Mesenchymal stem cell (in vitro differentiated cells and primary cell): ENCODE data around the gene ARL5C. TPM values are rescaled to one million over a fixed set of nuclear protein-coding genes. Genes with fewer than 3 reads are reported as not detected.
A peak's percentile ranks its signal among the peaks of the same experiment; 100 is the strongest.

ENCODE experiments used
- DNase-seq: peaks from one replicate; pipeline ENCODE4 v3.0.0-alpha.2; 2013
- H2AFZ ChIP-seq: one replicate; pipeline ENCODE4 v1.6.1; 2013; ENCODE audit warnings: low read depth, mild to moderate bottlenecking, control low read depth, inconsistent platforms, low read length, moderate library complexity
- H2AK5ac ChIP-seq: 2 replicates; pipeline ENCODE4 v1.6.1; 2013; ENCODE audit warnings: low read length, moderate library complexity, mild to moderate bottlenecking, inconsistent platforms; ENCODE audit not compliant: severe bottlenecking
- H2BK120ac ChIP-seq: one replicate; pipeline ENCODE4 v1.6.1; 2013; ENCODE audit warnings: low read depth, mild to moderate bottlenecking, inconsistent platforms, low read length, moderate library complexity
- H2BK12ac ChIP-seq, 2 experiments: one replicate each; pipeline ENCODE4 v1.6.1; 2013; ENCODE audit warnings: inconsistent platforms in 2 of 2, low read length in 2 of 2, mild to moderate bottlenecking in 2 of 2, moderate library complexity in 2 of 2, control low read depth in 1 of 2
- H2BK15ac ChIP-seq: one replicate; pipeline ENCODE4 v1.6.1; 2013; ENCODE audit warnings: mild to moderate bottlenecking, low read depth, inconsistent platforms; ENCODE audit not compliant: poor library complexity, severe bottlenecking
- H2BK5ac ChIP-seq: 2 replicates; pipeline ENCODE4 v1.6.1; 2013; ENCODE audit warnings: low read depth, mild to moderate bottlenecking, low read length, control low read depth, inconsistent platforms; ENCODE audit not compliant: poor library complexity, severe bottlenecking
- H3K14ac ChIP-seq, 2 experiments: one replicate each; pipeline ENCODE4 v1.6.1; 2013; ENCODE audit warnings: inconsistent platforms in 2 of 2, low read length in 2 of 2, control low read depth in 1 of 2, mild to moderate bottlenecking in 1 of 2, moderate library complexity in 1 of 2
- H3K18ac ChIP-seq, 2 experiments: one replicate each; pipeline ENCODE4 v1.6.1; 2013; ENCODE audit warnings: inconsistent platforms in 2 of 2, low read length in 2 of 2, control low read depth in 1 of 2, low read depth in 1 of 2, mild to moderate bottlenecking in 1 of 2
- H3K23ac ChIP-seq, 2 experiments: one replicate each; pipeline ENCODE4 v1.6.1; 2013; ENCODE audit warnings: inconsistent platforms in 2 of 2, low read length in 2 of 2, mild to moderate bottlenecking in 2 of 2, moderate library complexity in 2 of 2, control low read depth in 1 of 2
- H3K27ac ChIP-seq: 2 replicates; pipeline ENCODE4 v1.5.1; 2013; ENCODE audit warnings: mild to moderate bottlenecking, moderate library complexity, low read length, control low read depth, inconsistent platforms; ENCODE audit not compliant: poor library complexity, severe bottlenecking
- H3K27me3 ChIP-seq, 2 experiments: 2 replicates each; pipeline versions ENCODE4 v1.6.1 to v1.7.0; 2013; ENCODE audit warnings: low read length in 2 of 2, mild to moderate bottlenecking in 2 of 2, moderate library complexity in 2 of 2, control low read depth in 1 of 2, inconsistent platforms in 1 of 2; ENCODE audit not compliant: control insufficient read depth in 1 of 2, insufficient read depth in 1 of 2
- H3K36me3 ChIP-seq, 2 experiments: 2 replicates each; pipeline versions ENCODE4 v1.6.1 to v1.7.0; 2013; ENCODE audit warnings: low read length in 2 of 2, control low read depth in 1 of 2, inconsistent platforms in 1 of 2, low read depth in 1 of 2, mild to moderate bottlenecking in 1 of 2; ENCODE audit not compliant: insufficient read depth in 2 of 2, control insufficient read depth in 1 of 2
- H3K4ac ChIP-seq, 2 experiments: one replicate each; pipeline ENCODE4 v1.6.1; 2013; ENCODE audit warnings: inconsistent platforms in 2 of 2, low read length in 2 of 2, mild to moderate bottlenecking in 2 of 2, moderate library complexity in 2 of 2, control low read depth in 1 of 2, low read depth in 1 of 2
- H3K4me1 ChIP-seq: 2 replicates; pipeline ENCODE4 v1.6.1; 2013; ENCODE audit warnings: low read depth, low read length, control low read depth; ENCODE audit not compliant: control insufficient read depth, insufficient read depth
- H3K4me2 ChIP-seq: 2 replicates; pipeline ENCODE4 v1.6.1; 2013; ENCODE audit warnings: low read length, mild to moderate bottlenecking, inconsistent platforms; ENCODE audit not compliant: poor library complexity, severe bottlenecking
- H3K4me3 ChIP-seq, 2 experiments: 2 replicates each; pipeline versions ENCODE4 v1.5.1 to v1.7.0; 2013; ENCODE audit warnings: low read length in 2 of 2, mild to moderate bottlenecking in 2 of 2, control low read depth in 1 of 2, low read depth in 1 of 2; ENCODE audit not compliant: insufficient read depth in 1 of 2
- H3K79me1 ChIP-seq: replicated peaks from 2 replicates; pipeline ENCODE4 v1.6.1; 2013; ENCODE audit warnings: mild to moderate bottlenecking, control low read depth, low read length, inconsistent platforms; ENCODE audit not compliant: poor library complexity, severe bottlenecking
- H3K9ac ChIP-seq: 2 replicates; pipeline ENCODE4 v1.7.0; 2013; ENCODE audit warnings: mild to moderate bottlenecking, low read length, moderate library complexity
- H3K9me3 ChIP-seq: 2 replicates; pipeline ENCODE4 v1.7.0; 2013; ENCODE audit warnings: mild to moderate bottlenecking, low read length; ENCODE audit not compliant: control insufficient read depth
- H4K8ac ChIP-seq: one replicate; pipeline ENCODE4 v1.6.1; 2013; ENCODE audit warnings: inconsistent platforms, mild to moderate bottlenecking, low read length, moderate library complexity
- H4K91ac ChIP-seq: one replicate; pipeline ENCODE4 v1.6.1; 2013; ENCODE audit warnings: mild to moderate bottlenecking, low read length, inconsistent platforms
- WGBS: methylation state at CpG from one replicate; pipeline ENCODE4 v1.1.7; 2013; ENCODE audit warnings: mixed read lengths; 5-methylcytosine and 5-hydroxymethylcytosine counted together
- polyA plus RNA-seq, 2 experiments: library from polyadenylated mRNA; stranded (reverse); fragments of 200-250 nt; gene quantifications; one replicate each; pipeline ENCODE4 v1.2.3, GENCODE V29; 2013

The ARL5C gene, protein sequence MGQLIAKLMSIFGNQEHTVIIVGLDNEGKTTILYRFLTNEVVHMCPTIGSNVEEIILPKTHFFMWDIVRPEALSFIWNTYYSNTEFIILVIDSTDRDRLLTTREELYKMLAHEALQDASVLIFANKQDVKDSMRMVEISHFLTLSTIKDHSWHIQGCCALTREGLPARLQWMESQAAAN
- polyA plus RNA-seq (2013, experiment 1 of 2) = not detected
- polyA plus RNA-seq (2013, experiment 2 of 2) = not detected

DNA sequence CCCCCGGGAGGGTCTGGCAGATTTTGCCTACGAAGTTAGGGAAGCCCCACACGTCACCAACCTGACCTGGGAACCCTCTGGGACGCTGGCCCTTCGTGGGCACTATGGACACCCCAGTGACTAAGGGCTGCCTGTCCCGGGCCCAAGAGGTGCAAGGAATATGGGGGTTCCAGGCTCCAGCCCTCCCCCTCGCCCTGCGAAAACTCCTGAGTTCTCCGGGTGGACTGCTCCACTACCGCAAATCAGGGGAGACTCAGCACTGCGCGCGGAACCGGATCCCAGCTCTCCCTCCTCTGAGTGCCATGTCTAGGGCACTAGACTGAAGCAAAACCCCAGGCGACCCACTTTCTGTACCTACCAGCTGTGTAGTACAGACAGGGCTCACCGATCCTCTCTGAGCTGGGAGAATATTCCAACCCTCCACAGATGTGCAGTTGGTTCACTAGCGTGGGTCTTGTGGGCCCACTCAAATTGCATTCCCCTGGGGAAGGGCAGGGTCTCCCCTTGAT, at the start of gene ARL5C:
Gene ARL5C, minus strand, starts transcription at position 321 of the 509 bp plus-strand sequence. CDS start 401 bp downstream, outside the sequence.
- no peak within 1 kb of the TSS for H3K23ac ChIP-seq
- no peak within 1 kb of the TSS for H3K27ac ChIP-seq
- H3K4ac ChIP-seq = no peak within 1 kb of the TSS
- H2AFZ ChIP-seq = no peak within 1 kb of the TSS
- H3K4me1 ChIP-seq = peaks cover 5% of the 10 kb centered on the region
- peak within 1 kb of the TSS; percentile 85 for H3K4me2 ChIP-seq
- H3K9ac ChIP-seq = peak within 1 kb of the TSS; percentile 80
- DNase-seq = no peak
- peak within 1 kb of the TSS; percentile 54 to 77 for H3K4me3 ChIP-seq
- H4K91ac ChIP-seq = no peak within 1 kb of the TSS
- peak within 1 kb of the TSS; percentile 41 for H4K8ac ChIP-seq
- no peak within 1 kb of the TSS for H2BK15ac ChIP-seq
- peak within 1 kb of the TSS in 1 of 2 experiments; percentile 49 for H3K18ac ChIP-seq
- no peaks in the 10 kb centered on the region for H3K36me3 ChIP-seq
- no peak within 1 kb of the TSS for H2AK5ac ChIP-seq
- no peaks in the 10 kb centered on the region for H3K79me1 ChIP-seq
- H2BK5ac ChIP-seq = no peak within 1 kb of the TSS
- peaks cover 28 to 39% of the 10 kb centered on the region in 2 experiments for H3K27me3 ChIP-seq
- H2BK12ac ChIP-seq = no peak within 1 kb of the TSS
- peak within 1 kb of the TSS in 1 of 2 experiments; percentile 72 for H3K14ac ChIP-seq
- WGBS = 50% methylated on average over 17 of the region's 17 CpGs
- H2BK120ac ChIP-seq = no peak within 1 kb of the TSS
- H3K9me3 ChIP-seq = no peaks in the 10 kb centered on the region

DNA sequence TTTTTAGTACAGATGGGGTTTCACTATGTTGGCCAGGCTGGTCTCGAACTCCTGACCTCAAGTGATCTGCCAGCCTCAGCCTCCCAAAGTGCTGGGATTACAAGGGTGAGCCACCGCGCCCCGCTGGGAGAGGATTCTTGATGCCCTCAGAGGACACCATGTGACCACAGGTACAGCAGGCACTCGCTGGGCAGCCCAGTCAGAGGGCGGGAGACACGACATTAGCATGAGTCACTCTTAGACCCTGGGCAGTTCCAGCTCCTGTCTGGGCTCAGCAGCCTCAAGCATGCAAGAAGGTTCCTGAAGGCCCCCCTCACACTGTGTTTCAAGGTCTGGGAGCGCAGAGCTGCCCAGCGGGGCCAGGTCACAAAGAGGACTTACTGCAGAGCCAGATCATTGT, 47.9 kb upstream of the ARL5C start:
- no peak overlapping the region for H2BK15ac ChIP-seq
- no peak overlapping the region for H3K14ac ChIP-seq
- no peak overlapping the region for H3K9ac ChIP-seq
- no peak overlapping the region for H2BK5ac ChIP-seq
- no peak overlapping the region for H2BK120ac ChIP-seq
- H4K91ac ChIP-seq = no peak overlapping the region
- peaks cover 31% of the 10 kb centered on the region for H3K4me1 ChIP-seq
- H3K79me1 ChIP-seq = no peaks in the 10 kb centered on the region
- H2BK12ac ChIP-seq = no peak overlapping the region
- no peak overlapping the region for H3K4ac ChIP-seq
- H3K27me3 ChIP-seq = peaks cover 29 to 48% of the 10 kb centered on the region in 2 experiments
- H3K23ac ChIP-seq = no peak overlapping the region
- WGBS = 57% methylated on average over 9 of the region's 9 CpGs
- no peaks in the 10 kb centered on the region for H3K36me3 ChIP-seq
- no peaks in the 10 kb centered on the region for H3K9me3 ChIP-seq
- H3K4me3 ChIP-seq = no peak overlapping the region
- H3K18ac ChIP-seq = no peak overlapping the region
- no peak overlapping the region for H4K8ac ChIP-seq
- no peak overlapping the region for H3K4me2 ChIP-seq
- no peak overlapping the region for H3K27ac ChIP-seq
- no peak overlapping the region for H2AFZ ChIP-seq
- no peak for DNase-seq
- no peak overlapping the region for H2AK5ac ChIP-seq

DNA sequence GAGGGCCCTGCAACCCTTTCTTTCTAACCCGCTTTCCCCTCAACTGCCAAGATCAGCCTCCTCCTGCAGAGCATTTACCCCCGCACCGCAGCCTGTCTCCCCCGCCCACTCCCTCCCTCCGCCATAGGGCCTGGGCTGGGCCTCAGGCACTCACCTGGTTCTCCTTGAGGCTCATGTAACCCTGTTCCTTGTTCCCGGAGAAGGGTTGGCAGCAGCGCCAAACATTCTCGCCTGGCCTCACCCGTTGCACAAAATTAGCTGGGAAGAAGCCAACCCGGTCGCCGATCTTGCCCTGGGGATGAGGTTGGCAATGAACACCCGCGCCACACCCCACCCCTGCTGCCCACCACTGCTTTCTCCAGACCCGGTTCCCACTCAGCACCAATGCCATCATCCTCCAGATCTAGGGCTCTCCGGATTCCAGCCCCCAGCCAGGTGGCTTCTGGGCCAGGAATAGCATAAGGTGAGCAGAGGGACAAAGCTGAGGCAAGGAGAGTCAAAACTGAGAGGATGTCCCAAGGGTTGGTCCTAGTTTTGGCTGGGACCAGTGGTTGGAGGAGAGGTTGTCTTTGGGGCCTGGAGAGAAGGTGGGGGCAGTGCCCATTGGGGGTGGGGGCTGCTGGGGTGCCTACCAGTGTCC, 47.0 kb upstream of the ARL5C start:
- no peak overlapping the region for H4K91ac ChIP-seq
- no peak overlapping the region for H2BK120ac ChIP-seq
- no peak for DNase-seq
- H3K23ac ChIP-seq = no peak overlapping the region
- H3K18ac ChIP-seq = no peak overlapping the region
- 79% methylated on average over 16 of the region's 16 CpGs for WGBS
- H3K4me1 ChIP-seq = peaks cover 36% of the 10 kb centered on the region
- H3K27ac ChIP-seq = no peak overlapping the region
- no peak overlapping the region for H3K4me3 ChIP-seq
- no peak overlapping the region for H3K4me2 ChIP-seq
- no peak overlapping the region for H4K8ac ChIP-seq
- H3K36me3 ChIP-seq = no peaks in the 10 kb centered on the region
- H3K4ac ChIP-seq = no peak overlapping the region
- H2BK15ac ChIP-seq = no peak overlapping the region
- H3K9me3 ChIP-seq = no peaks in the 10 kb centered on the region
- no peak overlapping the region for H3K14ac ChIP-seq
- no peaks in the 10 kb centered on the region for H3K79me1 ChIP-seq
- peaks cover 29 to 40% of the 10 kb centered on the region in 2 experiments for H3K27me3 ChIP-seq
- no peak overlapping the region for H2AK5ac ChIP-seq
- H2BK12ac ChIP-seq = no peak overlapping the region
- H2BK5ac ChIP-seq = no peak overlapping the region
- H2AFZ ChIP-seq = no peak overlapping the region
- no peak overlapping the region for H3K9ac ChIP-seq

DNA sequence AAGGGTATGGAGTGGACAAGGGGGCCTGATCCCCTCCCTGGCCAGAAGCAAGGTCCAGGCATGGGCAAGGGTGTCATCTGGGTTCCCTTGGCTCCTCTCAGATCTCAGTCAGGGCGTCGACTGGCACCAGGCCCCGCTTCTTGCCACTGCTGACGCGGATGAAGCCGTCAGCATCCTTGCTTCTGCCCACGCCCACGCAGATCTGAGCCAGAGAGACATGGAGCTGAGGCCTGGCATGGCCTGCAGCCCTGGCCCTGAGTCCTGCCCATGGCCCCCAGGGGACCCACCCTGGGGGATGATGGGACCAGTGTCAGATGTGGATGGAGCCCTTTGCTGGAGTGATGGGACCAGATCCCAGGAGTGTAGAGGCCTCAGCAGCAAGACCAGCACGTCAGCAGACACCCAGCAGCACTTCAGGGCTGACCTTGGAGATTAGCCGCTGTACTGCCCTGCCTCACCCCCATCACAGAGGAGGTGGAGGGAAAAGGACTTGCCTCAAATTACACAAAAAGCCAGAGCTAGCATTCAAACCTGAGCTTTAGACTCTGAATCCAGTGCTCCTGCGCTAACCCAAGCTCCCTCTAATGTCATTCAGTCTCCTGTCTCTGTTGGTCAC, 46.3 kb upstream of the ARL5C start:
- Histone ChIP-seq H3K9ac (no peak overlapping the region), H3K14ac (no peak overlapping the region), H2AK5ac (no peak overlapping the region), H3K23ac (no peak overlapping the region), H4K91ac (no peak overlapping the region), H4K8ac (no peak overlapping the region), H3K27ac (no peak overlapping the region), H3K36me3 (no peaks in the 10 kb centered on the region), H3K27me3 (peaks cover 27 to 33% of the 10 kb centered on the region in 2 experiments), H3K18ac (no peak overlapping the region), H3K79me1 (no peaks in the 10 kb centered on the region), H2AFZ (no peak overlapping the region), H3K4me3 (no peak overlapping the region), H2BK12ac (no peak overlapping the region), H2BK15ac (no peak overlapping the region), H2BK120ac (no peak overlapping the region), H3K4me1 (peaks cover 33% of the 10 kb centered on the region), H3K4me2 (no peak overlapping the region), H2BK5ac (no peak overlapping the region), H3K9me3 (no peaks in the 10 kb centered on the region), H3K4ac (no peak overlapping the region)
- no peak for DNase-seq
- WGBS = 91% methylated on average over 11 of the region's 11 CpGs
